ENCODE results near the gene CMTM1.
"Not testable (repeated sequence)": the region's sequence is repeated elsewhere in the genome, so short reads cannot be mapped to it uniquely, and the experiment has no call there.

- not testable (repeated sequence) for TF ChIP-seq CTCF (IDR thresholded peaks at IDR 0.05; ENCODE audit: insufficient read depth, low read length, poor library complexity, severe bottlenecking); EZH2phosphoT487 (conservative IDR thresholded peaks at IDR 0.05; ENCODE audit: low read length)
These were observed 61.6 kb downstream of the CMTM1 start for GRCh38 chr16:66627611-66628378.

Data from SU-DHL-6 (cell line).